KMS-11 (cell line): ENCODE measurements around the gene ZNF142.

ENCODE experiments used
- H2AFZ ChIP-seq: fragments of 200-600 bp; sonication (generic); 2 replicates; pipeline ENCODE4 v1.6.1; 2016; ENCODE audit warnings: antibody characterized with exemption, mixed run types, low read depth
- H3K27ac ChIP-seq: fragments of 200-600 bp; sonication (generic); 2 replicates; pipeline ENCODE4 v1.6.1; 2016; ENCODE audit warnings: mild to moderate bottlenecking, mixed run types
- H3K27me3 ChIP-seq: fragments of 200-600 bp; sonication (generic); 2 replicates; pipeline ENCODE4 v1.6.1; 2017; ENCODE audit warnings: mild to moderate bottlenecking, low read depth, mixed run types, moderate library complexity; ENCODE audit not compliant: insufficient read depth
- H3K36me3 ChIP-seq: fragments of 200-600 bp; sonication (generic); 2 replicates; pipeline ENCODE4 v1.6.1; 2017; ENCODE audit warnings: mild to moderate bottlenecking, mixed run types; ENCODE audit not compliant: insufficient read depth
- H3K4me1 ChIP-seq: fragments of 200-600 bp; sonication (generic); 2 replicates; pipeline ENCODE4 v1.6.1; 2016; ENCODE audit warnings: mild to moderate bottlenecking, low read depth, mixed run types; ENCODE audit not compliant: poor library complexity, severe bottlenecking
- H3K4me2 ChIP-seq: fragments of 200-600 bp; sonication (generic); 2 replicates; pipeline ENCODE4 v1.7.0; 2016; ENCODE audit warnings: mild to moderate bottlenecking, mixed run types
- H3K4me3 ChIP-seq: fragments of 200-600 bp; sonication (generic); IDR thresholded peaks from 2 replicates; pipeline ENCODE4 v1.6.1; 2017; ENCODE audit warnings: low read depth, low read length, mixed read lengths; ENCODE audit not compliant: insufficient read depth
- H3K79me2 ChIP-seq: fragments of 200-600 bp; sonication (generic); 2 replicates; pipeline ENCODE4 v1.6.1; 2016; ENCODE audit warnings: low read depth, mixed run types; ENCODE audit not compliant: insufficient read depth
- H3K9ac ChIP-seq: fragments of 200-600 bp; sonication (generic); 2 replicates; pipeline ENCODE4 v1.6.1; 2016; ENCODE audit warnings: mild to moderate bottlenecking, mixed run types
- H4K20me1 ChIP-seq: fragments of 200-600 bp; sonication (generic); 2 replicates; pipeline ENCODE4 v1.6.1; 2016; ENCODE audit warnings: mild to moderate bottlenecking, mixed run types; ENCODE audit not compliant: insufficient read depth
- TF ChIP-seq, protein P1 (sequence below): fragments of 200-600 bp; sonication (generic); conservative IDR thresholded peaks from 2 replicates; pipeline ENCODE4 v1.6.1; 2017; ENCODE audit warnings: low read depth, mild to moderate bottlenecking, antibody characterized with exemption, low read length, moderate library complexity, mixed read lengths

Gene ZNF142

DNA sequence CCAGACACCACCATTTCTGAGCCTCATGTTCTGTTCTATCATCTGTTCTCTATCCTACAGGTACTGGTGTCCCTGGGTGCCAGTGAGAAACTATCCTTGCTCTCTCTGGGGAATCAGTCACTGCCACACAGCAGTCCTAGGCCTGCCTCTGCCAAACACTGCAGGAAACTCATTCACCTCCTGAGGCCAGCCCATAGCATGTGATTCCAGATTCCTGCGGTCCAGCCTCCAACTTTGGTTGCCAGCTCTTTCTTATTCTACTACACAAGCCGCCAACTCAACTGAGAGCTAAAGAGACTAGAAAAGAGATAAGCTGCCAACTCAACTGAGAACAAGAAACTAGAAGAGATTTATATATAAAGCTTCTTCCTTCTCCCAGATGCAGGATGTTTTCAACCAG lies 42.4 kb upstream of the ZNF142 start:
- no peak overlapping the region for H3K4me3 ChIP-seq
- no peaks in the 10 kb centered on the region for H4K20me1 ChIP-seq
- H3K9ac ChIP-seq, result no peak overlapping the region
- no peaks in the 10 kb centered on the region for H3K27me3 ChIP-seq
- H3K4me1 ChIP-seq, result peaks cover 2% of the 10 kb centered on the region
- TF ChIP-seq, protein P1, sequence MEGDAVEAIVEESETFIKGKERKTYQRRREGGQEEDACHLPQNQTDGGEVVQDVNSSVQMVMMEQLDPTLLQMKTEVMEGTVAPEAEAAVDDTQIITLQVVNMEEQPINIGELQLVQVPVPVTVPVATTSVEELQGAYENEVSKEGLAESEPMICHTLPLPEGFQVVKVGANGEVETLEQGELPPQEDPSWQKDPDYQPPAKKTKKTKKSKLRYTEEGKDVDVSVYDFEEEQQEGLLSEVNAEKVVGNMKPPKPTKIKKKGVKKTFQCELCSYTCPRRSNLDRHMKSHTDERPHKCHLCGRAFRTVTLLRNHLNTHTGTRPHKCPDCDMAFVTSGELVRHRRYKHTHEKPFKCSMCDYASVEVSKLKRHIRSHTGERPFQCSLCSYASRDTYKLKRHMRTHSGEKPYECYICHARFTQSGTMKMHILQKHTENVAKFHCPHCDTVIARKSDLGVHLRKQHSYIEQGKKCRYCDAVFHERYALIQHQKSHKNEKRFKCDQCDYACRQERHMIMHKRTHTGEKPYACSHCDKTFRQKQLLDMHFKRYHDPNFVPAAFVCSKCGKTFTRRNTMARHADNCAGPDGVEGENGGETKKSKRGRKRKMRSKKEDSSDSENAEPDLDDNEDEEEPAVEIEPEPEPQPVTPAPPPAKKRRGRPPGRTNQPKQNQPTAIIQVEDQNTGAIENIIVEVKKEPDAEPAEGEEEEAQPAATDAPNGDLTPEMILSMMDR, result no peak
- H3K4me2 ChIP-seq, result no peak overlapping the region
- no peaks in the 10 kb centered on the region for H3K36me3 ChIP-seq
- H2AFZ ChIP-seq, result no peak overlapping the region
- H3K79me2 ChIP-seq, result no peaks in the 10 kb centered on the region
- no peak overlapping the region for H3K27ac ChIP-seq

GRCh38 chr2:218698885-218699284 lies 39.5 kb upstream of the ZNF142 start:
- Histone ChIP-seq H3K79me2 (no peaks in the 10 kb centered on the region), H3K27ac (no peak overlapping the region), H4K20me1 (no peaks in the 10 kb centered on the region), H3K4me3 (no peak overlapping the region), H3K4me2 (no peak overlapping the region), H3K36me3 (no peaks in the 10 kb centered on the region), H3K4me1 (no peaks in the 10 kb centered on the region), H2AFZ (no peak overlapping the region), H3K9ac (no peak overlapping the region), H3K27me3 (no peaks in the 10 kb centered on the region)
- TF ChIP-seq, protein P1, result no peak

DNA sequence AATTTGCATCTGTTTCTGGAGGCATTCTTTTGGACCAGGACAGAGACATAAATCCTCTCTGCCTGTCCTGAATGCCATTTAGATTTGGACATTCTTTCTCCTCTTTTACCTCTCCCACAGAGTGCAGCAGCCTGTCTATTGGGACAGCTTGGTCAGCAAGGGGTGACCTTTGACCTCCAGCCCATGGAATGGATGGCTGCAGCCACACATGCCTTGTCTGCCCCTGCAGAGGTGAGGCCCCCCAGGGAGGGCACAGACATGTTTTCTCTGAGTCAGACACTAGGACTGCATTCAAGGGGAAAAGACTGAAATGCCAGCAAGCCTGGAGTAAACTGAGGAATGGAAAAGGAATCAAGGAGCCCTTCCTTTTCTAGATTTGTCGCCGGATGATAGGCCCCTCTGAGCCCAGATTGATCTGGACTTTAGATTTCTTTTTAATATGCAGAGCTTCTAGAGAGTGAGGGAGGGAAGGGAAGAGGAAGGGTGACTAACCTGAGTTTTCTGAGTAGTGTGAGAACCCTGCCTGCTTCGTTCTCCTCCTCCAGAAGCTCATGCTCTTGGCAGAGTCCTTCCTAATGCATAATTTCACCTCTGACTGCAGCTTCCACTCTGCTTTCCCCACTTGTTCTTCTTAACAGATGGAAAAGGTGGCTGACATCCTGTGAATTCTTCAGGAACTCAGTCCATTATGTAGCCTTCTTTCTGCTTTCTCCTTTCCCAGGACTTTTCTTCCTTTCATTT lies 35.2 kb upstream of the ZNF142 start:
- H3K36me3 ChIP-seq, result no peaks in the 10 kb centered on the region
- no peaks in the 10 kb centered on the region for H4K20me1 ChIP-seq
- no peak overlapping the region for H3K27ac ChIP-seq
- no peak overlapping the region for H3K9ac ChIP-seq
- TF ChIP-seq, protein P1, result no peak
- no peak overlapping the region for H3K4me2 ChIP-seq
- no peak overlapping the region for H2AFZ ChIP-seq
- H3K27me3 ChIP-seq, result no peaks in the 10 kb centered on the region
- no peak overlapping the region for H3K4me3 ChIP-seq
- no peaks in the 10 kb centered on the region for H3K79me2 ChIP-seq
- H3K4me1 ChIP-seq, result no peaks in the 10 kb centered on the region

DNA sequence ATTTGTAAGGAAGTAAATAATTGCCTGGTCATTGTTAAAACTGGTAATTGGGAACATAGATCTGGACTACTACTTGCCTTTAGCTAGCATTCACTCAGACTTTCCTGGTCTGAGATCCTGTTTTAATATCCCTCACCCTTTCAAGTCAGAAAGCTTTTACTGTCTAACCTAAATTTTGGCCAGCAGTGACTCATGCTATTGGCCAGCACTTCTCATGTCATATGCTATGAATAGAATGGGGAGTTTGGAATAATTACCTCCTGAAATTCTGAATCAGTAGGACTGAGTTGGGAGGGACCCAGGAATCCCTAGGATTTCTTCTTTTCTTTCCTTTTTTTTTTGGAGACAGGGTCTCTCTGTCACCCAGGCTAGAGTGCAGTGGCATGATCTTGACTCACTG lies 31.8 kb upstream of the ZNF142 start:
- TF ChIP-seq, protein P1, result no peak
- no peak overlapping the region for H2AFZ ChIP-seq
- H3K27ac ChIP-seq, result no peak overlapping the region
- no peaks in the 10 kb centered on the region for H3K4me1 ChIP-seq
- H3K36me3 ChIP-seq, result no peaks in the 10 kb centered on the region
- no peaks in the 10 kb centered on the region for H3K27me3 ChIP-seq
- H3K9ac ChIP-seq, result no peak overlapping the region
- H3K4me3 ChIP-seq, result no peak overlapping the region
- H3K79me2 ChIP-seq, result no peaks in the 10 kb centered on the region
- no peaks in the 10 kb centered on the region for H4K20me1 ChIP-seq
- H3K4me2 ChIP-seq, result no peak overlapping the region
